ENCODE data around the gene TNFRSF9.

- TF ChIP-seq, protein P1, sequence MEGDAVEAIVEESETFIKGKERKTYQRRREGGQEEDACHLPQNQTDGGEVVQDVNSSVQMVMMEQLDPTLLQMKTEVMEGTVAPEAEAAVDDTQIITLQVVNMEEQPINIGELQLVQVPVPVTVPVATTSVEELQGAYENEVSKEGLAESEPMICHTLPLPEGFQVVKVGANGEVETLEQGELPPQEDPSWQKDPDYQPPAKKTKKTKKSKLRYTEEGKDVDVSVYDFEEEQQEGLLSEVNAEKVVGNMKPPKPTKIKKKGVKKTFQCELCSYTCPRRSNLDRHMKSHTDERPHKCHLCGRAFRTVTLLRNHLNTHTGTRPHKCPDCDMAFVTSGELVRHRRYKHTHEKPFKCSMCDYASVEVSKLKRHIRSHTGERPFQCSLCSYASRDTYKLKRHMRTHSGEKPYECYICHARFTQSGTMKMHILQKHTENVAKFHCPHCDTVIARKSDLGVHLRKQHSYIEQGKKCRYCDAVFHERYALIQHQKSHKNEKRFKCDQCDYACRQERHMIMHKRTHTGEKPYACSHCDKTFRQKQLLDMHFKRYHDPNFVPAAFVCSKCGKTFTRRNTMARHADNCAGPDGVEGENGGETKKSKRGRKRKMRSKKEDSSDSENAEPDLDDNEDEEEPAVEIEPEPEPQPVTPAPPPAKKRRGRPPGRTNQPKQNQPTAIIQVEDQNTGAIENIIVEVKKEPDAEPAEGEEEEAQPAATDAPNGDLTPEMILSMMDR (IDR thresholded peaks at IDR 0.05; ENCODE audit: low read depth, low read length), result no peak
- no peak for TF ChIP-seq POLR2A (IDR thresholded peaks at IDR 0.05; ENCODE audit: extremely low read depth, insufficient read length)
These were observed at the start of gene TNFRSF9 for GRCh38 chr1:7940745-7941436.

All from NB4 (cell line).